Bronchial epithelial cell (primary cell): Measurements from ENCODE around the gene ENSA. TPM values are rescaled to one million over a fixed set of nuclear protein-coding genes. Genes with fewer than 3 reads are reported as not detected.

Source experiments
- DNase-seq: peaks from one replicate; pipeline ENCODE4 v3.0.0-alpha.2; 2010; ENCODE audit warnings: low read depth
- FAIRE-seq: peaks from 2 replicates; lab custom pipeline; 2011; peaks lifted over from hg19 to GRCh38; lab: Jason Lieb, UNC
- H3K27me3 ChIP-seq: 2 replicates; pipeline ENCODE4 v1.5.1; 2011; ENCODE audit warnings: low read length; ENCODE audit not compliant: control insufficient read depth, insufficient read depth
- H3K36me3 ChIP-seq: 2 replicates; pipeline ENCODE4 v1.5.1; 2011; ENCODE audit warnings: low read length; ENCODE audit not compliant: control insufficient read depth, insufficient read depth
- H3K4me3 ChIP-seq: 2 replicates; pipeline ENCODE4 v1.5.1; 2011; ENCODE audit warnings: mild to moderate bottlenecking, low read depth, low read length, control low read depth
- CTCF ChIP-seq: IDR thresholded peaks from 2 replicates; pipeline ENCODE4 v1.5.1; 2011; ENCODE audit warnings: mild to moderate bottlenecking, moderate library complexity, low read length, control low read depth, inconsistent platforms; ENCODE audit not compliant: insufficient read depth, severe bottlenecking
- total RNA-seq: library from RNA; depleted of rRNA; stranded (reverse); fragments of >200 nt; gene quantifications from 2 replicates; pipeline ENCODE4 v1.2.1, GENCODE V29; 2014

Gene ENSA
- total RNA-seq, 1 donor from 2014 or later: 123 TPM

DNA sequence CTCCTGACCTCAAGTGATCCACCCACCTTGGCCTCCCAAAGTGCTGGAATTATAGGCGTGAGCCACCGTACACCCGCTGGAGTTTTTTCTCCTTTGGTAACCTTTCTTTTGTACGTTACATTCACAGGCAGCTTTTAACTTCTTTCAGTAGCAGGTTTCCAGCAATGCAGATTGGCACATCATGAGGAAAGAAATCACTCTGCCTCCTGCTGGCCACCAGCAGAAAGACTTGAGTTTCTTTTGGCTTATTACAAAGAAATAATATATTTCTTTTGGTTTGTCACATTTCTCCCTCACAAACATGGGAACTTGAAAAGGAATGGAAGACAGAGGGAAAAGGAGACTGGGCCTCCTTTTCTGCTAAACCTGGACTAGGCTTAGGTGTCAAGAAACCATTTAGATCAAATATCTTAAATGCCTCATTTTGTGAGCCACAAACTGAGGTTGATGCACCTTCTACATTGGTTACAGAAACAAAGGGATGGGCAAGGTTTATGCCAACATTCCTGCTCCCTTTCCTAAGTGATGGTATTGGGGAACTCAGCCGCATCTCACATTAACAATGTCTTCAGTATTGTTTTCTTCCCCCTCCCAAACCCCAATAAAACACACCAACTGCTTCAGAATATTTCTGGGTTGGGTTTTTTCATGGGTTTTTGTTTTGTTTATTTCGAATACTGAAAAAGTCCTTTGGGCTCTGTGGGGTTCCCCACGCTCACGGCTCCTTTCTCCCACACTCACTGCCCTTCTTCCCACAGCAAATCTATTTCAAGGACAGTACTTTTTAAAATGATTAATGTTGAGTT lies 7.7 kb downstream of the ENSA start:
- FAIRE-seq (no peak), DNase-seq (peak; percentile 46)
- peak; percentile 62 for TF ChIP-seq CTCF
- no peak overlapping the region for H3K4me3 ChIP-seq
- peaks cover 6% of the 10 kb centered on the region for H3K36me3 ChIP-seq
- no peaks in the 10 kb centered on the region for H3K27me3 ChIP-seq

DNA sequence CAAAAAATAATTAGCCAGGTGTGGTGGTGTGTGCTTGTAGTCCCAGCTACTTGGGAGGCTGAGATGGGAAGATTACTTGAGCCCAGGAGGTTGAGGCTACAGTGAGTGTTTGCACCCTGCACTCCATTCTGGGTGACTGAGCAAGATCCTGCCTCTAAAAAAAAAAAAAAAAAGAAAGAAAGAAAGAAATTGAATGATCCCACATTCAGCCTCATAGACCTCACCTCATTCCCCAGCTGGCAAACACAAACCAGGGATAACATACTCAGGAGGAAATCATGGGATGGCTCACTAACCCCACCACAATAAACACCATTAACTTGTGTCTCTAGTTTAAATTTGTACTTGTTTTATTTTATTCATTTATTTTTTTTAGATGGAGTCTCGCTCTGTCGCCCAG lies 8.5 kb downstream of the ENSA start:
- Histone ChIP-seq H3K4me3 (no peak overlapping the region), H3K36me3 (peaks cover 6% of the 10 kb centered on the region), H3K27me3 (no peaks in the 10 kb centered on the region)
- no peak for TF ChIP-seq CTCF
- DNase-seq (no peak), FAIRE-seq (no peak)

GRCh38 chr1:150619576-150620509 lies 9.6 kb downstream of the ENSA start:
- no peak for FAIRE-seq
- no peak overlapping the region for H3K4me3 ChIP-seq
- DNase-seq: peak; percentile 88
- TF ChIP-seq CTCF: peak; percentile 40
- no peaks in the 10 kb centered on the region for H3K27me3 ChIP-seq
- H3K36me3 ChIP-seq: peaks cover 9% of the 10 kb centered on the region

DNA sequence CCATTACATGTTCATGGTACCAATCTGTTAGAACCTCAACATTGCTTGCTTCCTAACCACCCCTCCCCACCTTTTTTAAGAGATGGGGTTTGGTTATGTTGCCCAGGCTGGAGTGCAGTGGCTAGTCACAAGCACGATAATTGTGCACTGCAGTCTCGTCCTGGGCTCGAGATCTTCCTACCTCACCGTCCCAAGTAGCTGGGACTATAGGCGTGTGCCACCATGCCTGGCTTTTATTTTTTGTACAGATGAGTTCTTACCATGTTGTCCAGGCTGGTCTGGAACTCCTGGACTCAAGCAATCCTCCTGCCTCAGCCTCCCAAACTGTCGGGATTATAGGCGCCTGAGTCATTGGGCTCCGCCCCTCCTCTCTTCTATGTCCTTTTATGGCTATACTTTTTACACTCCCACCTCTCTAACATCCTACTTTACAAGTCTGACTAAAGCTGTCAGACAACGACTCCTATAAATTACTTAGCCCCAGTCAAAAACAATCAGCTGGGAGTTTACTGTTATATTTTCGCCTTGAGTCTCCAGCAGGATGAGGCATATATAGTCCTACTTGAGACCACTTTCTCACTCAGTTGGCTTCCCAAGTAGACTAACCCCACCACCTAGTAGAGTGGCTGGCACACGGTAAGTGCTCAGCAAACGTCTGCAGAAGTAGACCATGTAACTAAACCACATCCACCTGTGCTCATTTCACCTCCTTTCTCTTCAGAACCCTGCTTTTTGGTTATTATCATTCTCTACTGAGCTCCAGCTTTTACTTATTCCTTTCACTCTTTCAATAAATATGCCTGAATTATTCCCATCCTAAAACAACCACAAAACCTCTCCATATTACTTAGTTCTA lies 13.8 kb downstream of the ENSA start:
- Histone ChIP-seq H3K27me3 (no peaks in the 10 kb centered on the region), H3K4me3 (no peak overlapping the region), H3K36me3 (peaks cover 2% of the 10 kb centered on the region)
- no peak for FAIRE-seq
- no peak for DNase-seq
- TF ChIP-seq CTCF: no peak

- no peak for TF ChIP-seq CTCF
- no peaks in the 10 kb centered on the region for H3K27me3 ChIP-seq
- no peak overlapping the region for H3K4me3 ChIP-seq
- no peak for FAIRE-seq
- DNase-seq: peak; percentile 97
- peaks cover 4% of the 10 kb centered on the region for H3K36me3 ChIP-seq
Observed at GRCh38 chr1:150613061-150613920, 16.1 kb downstream of the ENSA start.
